PC-3 (cell line): ENCODE results near the gene EPC1.

Experiments
- CTCF ChIP-seq: fragments of 300-600 bp; sonication (generic); conservative IDR thresholded peaks from 2 replicates; pipeline ENCODE4 v1.5.1; 2017; ENCODE audit warnings: antibody characterized with exemption, low read depth, mild to moderate bottlenecking, low read length
- EZH2 ChIP-seq: fragments of 300-600 bp; sonication (generic); IDR thresholded peaks from one replicate; pipeline ENCODE4 v1.6.1; 2017; ENCODE audit warnings: antibody characterized with exemption, mild to moderate bottlenecking, low read length; ENCODE audit not compliant: unreplicated experiment
- EZH2phosphoT487 ChIP-seq: fragments of 300-600 bp; sonication (generic); IDR thresholded peaks from 2 replicates; pipeline ENCODE4 v1.6.1; 2018; ENCODE audit warnings: mild to moderate bottlenecking, antibody characterized with exemption, low read length, borderline replicate concordance

- TF ChIP-seq CTCF = no peak
- no peak for TF ChIP-seq EZH2phosphoT487
- no peak for TF ChIP-seq EZH2
These were observed 20.1 kb downstream of the EPC1 start for GRCh38 chr10:32326680-32327363.
